Stimulated activated CD4-positive, alpha-beta T cell treated with anti-CD3 and anti-CD28 coated beads, TNF-alpha, amount 100 ng/mL, for 4 hours (primary cell): ENCODE data around the gene SESN1.

Experiments used
- DNase-seq, 3 experiments: peaks; one replicate each; pipeline ENCODE4 v3.0.0-alpha.2; 2020; ENCODE audit warnings: low read depth in 3 of 3

Gene SESN1

DNA sequence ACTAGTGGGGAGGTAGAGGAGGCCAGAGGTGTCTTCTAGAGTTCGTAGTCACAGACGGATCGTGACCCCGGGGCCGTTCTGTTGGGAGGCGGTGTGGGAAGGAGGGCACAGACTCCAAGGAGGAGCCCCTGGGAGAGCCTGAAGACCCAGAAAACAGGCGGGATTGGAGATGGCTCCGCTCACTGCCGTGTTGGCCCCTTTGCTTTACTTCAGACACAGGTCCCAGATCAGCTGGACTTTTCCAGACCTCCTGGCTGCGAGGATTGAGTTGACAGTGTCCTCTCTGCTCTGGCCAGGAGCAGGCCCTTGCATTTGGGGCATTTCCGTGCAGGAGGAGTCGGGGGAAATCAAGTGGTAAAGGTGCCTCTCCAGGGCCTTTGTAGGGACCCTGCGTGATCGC lies 133.6 kb downstream of the SESN1 start:
- DNase-seq: no peak

DNA sequence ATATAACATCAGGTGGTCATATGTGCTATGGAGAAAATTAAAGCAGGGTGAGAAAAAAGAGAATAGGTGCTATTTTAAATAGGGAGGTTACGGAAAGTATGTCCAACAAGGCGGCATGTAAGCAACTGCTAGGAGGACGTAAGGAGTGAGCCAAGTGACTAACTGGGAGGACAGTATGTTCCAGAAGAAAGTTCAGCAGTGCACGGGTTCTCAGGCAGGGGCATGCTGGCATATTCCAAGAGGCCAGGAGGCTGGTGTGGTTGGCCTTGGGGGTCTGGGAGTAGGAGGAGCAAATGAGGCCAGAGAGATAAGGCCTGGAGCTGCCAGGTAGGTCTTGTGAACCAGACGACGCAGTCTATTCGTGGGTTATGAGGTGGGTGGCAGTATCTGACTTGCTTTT lies 134.0 kb downstream of the SESN1 start:
- no peak for DNase-seq

DNA sequence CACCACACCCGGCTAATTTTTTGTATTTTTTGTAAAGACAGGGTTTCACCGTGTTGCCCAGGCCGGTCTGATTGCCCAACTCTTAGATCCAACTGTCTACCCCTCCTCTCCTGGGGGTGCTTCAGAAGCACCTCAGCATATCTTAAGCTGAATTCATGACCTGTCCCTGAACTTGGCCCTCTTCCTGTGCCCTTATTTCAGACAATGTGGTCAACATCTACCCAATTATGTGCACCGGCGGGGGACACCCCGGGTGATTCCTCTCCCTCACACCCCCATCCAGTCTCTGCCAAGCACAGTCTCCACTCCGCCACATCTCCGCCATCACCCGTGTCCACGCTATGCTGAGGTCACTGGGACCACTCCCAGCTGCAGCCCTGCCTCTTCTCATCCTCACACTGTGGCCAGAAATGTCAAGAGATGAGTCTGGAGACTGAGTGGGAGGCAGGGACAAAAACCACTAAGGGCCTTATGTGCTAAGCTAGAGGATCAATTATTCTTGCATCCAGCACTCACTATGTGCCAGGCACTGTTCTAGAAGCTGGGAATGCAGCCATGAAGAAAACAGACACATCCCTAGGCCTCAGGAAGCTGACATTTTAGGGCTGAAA lies 134.6 kb downstream of the SESN1 start:
- DNase-seq: no peak

DNA sequence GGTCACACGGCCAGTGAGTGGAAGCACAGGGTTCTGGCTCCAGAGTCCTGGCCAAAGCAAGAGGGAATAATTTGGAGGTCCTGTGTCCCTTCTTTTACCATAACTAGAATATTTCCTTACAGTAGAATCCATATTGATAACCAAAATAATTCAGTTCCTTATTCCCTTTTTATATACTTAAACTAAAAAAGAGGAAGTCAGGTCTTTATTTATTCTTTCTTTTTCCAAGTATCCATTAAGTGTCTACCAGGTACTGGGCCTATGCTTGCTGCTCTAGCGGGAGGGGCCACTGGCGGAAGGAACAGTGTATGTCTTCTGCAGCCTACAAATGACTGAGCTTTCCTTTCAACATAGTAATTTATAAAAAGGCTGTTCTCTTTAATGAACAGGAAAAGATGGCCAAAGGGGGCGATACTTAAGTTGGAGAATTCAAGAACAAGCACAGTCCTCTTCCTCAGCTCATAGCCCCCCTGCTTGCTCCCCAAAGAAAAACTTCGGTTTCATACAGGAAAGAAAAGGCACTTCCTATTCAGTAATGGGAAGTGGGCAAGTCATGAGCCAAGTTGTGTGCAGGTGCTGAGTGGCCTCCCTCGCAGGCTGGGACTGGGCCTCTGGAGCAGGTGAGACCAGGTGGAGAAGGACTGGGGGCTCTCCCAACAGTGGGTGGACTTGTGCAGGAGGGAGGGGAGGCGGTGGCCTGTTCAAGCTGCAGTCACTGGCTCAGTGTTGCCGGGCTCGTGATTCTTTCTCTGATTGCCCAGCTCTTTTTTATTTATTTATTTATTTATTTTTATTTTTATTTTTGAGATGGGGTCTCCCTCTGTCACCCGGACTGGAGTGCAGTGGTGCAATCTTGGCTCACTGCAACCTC lies 135.5 kb downstream of the SESN1 start:
- no peak for DNase-seq

DNA sequence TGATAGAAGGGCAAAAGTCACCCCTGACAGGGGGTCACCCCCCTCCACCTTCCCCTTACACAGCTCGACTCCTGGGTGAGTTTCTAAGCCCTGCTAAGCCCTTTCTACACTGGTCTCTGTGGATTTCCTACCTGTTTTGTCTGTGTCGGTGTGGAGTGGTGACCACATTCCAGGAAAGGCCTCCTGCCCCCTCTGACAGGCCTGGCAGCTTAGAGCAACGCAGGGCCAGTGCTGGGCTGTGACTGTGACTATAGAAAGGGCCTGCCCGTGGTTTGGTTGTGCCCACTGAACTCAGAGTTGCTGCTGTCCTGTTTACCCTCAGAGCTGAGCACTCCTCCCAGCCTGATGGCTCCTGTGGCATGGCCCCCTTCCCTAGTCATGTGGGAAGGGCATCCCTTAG lies 137.4 kb downstream of the SESN1 start:
- no peak for DNase-seq

DNA sequence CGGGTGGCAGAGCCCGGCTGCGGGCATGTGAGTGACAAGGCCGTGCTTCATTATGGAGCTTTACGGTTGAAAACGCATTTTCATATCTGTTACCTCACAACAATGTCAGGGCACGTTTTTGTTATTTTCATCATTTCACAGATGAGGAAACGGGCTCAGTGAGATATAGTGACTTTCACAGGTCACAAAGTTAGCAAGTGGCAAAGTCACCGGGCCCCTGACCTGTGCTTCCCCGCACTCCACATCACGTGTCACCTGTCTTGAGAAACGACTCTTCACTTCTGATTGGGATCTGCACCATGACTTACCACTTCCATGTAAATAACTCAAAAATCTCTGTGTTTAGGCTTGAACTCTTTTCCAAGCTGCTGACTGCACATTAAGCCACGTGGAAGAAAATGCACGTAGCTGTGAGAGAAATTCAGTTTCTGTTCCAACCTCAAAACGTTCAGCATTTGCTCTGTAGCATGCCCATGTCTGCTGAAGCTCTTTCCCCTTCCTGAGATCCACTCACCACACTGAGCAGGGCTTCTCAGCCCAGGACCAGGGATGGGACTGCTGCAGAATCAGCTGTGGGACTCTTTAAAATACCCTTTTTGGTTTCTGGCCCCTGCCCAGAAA lies 139.2 kb downstream of the SESN1 start:
- no peak for DNase-seq

DNA sequence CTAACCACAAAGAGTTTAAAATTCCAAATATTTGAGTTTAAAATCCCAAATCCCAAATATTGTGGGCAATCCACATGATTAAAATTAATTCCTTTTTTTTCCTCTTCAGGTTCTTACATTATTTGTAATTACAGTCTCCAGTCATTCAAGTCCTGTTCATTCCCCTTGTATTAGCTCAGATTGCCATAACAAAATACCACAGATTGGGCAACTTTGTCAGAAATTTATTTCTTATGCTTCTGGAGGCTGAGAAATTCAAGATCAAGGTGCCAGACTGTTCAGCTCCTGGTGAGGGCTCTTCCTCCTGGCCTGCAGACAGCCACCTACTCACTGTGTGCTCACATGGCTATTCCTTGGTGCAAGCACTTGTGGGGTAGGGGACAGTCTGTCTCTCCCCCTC lies 141.0 kb downstream of the SESN1 start:
- no peak for DNase-seq

DNA sequence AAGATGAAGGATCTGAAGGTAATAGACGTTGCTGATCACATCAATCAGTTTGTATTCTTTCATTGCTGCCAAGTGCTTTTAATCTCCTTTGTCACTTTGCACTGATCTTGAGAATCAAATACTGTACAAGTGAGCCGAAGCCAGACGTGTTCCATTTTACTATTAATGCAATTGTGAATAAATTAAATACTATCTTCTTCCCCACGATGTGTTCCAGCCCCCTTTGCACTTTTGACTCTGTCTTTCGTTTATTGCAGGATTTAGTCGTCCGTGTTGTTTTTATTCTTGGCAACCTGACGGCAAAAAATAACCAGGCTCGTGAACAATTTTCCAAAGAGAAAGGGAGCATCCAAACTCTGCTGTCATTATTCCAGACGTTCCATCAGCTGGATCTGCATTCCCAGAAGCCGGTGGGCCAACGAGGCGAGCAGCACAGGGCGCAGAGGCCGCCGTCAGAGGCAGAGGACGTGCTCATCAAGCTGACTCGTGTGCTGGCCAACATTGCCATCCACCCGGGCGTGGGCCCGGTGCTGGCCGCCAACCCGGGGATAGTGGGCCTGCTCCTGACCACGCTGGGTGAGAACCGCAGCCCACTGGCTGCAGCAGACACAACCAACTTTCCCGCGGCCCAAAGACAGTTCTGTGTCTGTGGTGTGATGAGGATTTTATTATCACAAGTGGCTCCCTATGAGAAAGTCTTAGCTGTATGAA lies 141.7 kb downstream of the SESN1 start:
- DNase-seq: no peak

DNA sequence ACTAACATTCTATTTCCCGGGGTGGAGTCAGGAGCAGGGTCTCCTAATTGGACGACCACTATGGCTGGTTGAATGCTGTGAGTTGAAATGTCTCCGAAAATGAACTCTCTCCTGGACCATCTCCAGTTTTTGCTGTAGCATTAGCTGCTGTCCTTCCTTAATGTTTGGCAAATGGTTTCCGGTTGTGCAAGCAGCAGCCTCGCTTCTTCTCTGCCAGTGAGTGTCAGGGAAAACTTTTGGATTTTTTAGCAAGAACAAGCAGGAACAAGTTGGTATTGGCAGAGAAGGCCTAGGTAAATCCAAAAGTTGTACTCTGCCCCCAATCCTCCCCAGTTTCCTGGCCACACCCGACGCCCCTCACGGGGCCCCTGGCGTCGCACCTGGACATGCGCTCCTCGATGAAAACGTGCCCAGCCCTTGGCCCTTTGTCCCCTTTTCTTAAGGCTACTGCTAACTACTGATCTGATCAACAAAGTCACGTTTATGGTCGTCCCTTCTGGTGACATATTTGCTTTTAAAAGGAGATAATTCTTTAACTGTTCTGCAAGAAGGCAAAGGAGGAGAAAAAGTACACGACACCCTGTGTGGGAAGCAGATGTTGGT lies 143.2 kb downstream of the SESN1 start:
- DNase-seq: no peak

DNA sequence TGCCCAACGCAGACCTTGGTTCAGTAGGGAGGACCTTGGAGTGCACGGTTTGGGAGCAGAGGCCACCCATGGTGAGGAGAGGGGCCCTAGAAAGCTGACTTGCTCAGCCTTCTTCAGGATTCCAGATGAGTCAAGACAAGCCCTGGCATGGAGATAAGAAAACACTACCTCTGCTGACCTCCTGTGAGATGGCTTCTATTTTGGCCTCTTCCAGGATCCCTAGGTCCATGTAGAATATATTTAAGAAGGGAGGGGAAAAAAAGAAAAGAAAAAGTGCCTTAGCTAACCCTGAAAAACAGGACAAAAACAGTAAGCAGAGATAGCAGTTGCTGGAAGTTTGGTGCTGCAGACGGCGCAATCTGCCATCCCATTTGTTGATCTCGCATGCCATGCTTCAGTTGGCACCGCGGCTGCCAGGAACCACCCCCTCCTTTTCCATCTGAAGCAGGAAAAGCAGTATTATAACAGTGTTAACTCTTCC lies 146.4 kb downstream of the SESN1 start:
- DNase-seq: no peak

DNA sequence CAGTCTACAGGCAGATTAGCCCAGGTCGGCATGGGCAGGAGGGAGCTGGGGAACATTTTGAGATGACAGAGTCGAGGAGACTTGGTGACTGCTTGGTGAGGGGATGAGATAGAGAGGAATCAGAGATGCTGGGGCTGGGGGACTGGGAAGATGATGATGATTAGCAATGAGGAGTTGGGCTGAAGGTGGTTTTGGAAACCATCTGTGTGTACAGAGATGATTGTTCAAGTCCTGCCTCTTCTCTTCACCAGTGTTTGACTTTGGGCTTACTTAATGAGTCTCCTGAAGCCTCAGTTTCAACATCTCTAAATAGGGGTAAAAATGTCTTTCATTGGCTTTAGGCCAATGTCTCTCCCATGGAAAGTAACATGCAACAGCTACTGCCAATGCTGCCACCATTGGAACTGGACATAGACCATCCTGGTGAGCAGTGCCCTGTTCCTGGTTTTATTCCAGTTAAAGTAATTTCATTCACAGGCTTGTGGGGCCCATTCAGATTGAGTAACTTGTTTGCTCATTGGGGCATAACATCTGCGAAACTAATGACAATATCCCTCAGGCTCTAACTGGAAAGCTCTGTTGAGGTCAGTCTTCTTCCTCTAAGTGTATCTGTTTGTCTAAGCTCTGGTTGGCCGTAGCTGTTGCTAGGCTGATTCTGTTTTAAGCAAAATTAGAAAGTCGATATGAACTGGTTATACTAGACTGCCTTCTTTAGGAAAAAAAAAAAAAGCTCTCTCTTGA lies 147.4 kb downstream of the SESN1 start:
- DNase-seq: no peak

DNA sequence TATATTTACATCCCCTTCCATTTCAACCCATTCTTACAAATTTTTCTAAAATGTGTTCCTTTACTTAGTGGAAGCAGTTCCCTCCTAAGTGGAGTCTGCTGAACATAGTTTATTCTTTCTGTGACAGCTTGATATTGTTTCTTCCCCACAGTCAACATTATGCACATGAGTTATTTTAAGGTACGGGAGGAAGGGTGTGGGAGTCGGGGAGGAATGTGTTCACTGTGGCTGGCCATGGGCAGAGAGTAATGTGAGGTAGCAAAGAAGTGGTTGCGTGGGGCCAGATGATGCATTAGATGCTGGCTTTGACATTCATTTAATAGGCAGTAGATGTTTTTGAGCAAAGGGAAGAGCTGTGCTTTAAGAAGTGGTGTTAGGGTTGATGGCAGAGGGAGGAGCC lies 148.0 kb downstream of the SESN1 start:
- DNase-seq: no peak

DNA sequence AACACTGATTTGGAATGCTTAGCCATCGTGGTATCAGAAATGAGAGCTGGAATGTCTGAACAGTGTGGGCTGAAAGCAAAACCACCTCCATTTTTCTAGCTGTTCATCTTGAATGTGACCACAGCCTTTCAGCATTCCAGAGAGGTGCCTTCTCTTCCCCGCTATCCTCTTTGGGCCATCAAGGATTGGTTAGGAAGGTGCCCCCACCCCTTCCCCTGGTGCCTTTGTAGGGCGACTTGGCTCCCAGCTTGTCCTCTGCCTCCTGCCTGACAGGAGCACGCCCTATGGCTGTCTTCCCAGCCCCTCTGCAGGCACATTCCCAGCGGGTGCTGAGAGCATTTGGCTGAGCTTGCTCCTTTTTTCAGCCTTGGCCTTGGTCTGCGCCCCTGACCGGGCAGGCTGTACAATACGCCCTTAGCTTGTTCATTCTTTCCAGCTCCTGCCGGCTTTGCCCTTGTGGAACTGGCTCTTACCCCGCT lies 148.9 kb downstream of the SESN1 start:
- DNase-seq: no peak

DNA sequence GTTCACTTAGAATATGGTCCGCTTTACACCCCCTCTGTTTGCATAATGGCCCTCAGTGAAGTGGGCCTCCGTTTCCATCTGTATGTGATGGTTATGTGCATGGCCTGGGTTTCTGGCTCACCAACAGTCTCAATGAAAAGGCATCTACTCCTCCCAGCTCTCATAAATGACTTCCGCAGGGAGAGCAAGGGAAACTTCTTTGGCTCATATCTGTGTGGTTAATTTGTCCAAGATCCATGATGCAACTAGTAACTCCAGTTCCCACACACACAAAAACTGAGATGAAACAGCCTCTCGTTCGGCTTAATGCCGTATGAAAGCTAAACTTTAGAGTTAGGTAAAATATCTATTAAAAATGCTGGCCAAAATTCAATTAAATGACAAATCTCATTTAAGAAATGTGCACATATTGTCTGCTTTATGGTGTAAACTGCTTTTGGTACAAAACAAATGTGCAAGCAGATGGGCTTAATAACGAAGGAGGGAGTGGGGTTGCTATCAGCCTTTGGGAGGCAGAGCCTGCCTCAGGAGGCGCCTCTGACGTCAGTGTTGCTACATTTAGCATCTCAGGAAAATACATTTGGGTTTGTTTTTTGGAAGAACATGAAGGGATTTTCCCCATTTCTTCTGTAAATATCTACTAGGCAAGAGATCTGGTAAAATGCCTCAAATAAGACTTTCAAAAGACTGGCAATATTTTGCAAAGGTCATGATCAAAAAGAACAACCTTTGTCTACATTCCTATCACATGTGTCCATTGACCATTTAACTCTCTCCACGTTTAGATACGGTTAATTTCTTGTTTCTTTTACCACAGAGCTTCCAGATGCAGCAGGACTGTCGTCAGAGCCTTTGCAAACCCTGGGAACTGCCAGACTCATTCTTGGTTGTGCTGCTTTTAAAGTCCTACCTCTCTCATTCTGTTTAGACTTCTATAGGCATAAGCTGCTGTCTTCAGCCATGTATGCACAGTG lies 149.7 kb downstream of the SESN1 start:
- no peak for DNase-seq

DNA sequence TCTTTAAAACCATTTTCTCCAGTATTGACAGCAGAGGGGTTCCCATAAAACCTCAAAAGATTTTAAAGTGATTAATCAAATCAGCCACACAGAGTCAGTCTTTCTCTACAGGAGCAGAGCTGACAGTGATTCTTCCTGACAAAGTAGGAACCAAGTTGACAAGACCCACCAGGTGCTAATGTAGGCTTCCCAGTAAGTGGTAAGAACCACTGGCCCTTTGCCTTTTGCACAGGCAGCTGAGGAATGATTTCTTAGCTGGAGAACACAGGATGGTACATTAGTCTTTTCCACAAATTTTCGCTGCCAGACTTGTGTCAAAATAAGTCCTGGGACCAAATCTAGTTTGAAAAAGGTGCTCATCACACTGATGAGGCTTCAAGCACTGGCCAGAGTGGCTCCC lies 150.6 kb downstream of the SESN1 start:
- DNase-seq: no peak

DNA sequence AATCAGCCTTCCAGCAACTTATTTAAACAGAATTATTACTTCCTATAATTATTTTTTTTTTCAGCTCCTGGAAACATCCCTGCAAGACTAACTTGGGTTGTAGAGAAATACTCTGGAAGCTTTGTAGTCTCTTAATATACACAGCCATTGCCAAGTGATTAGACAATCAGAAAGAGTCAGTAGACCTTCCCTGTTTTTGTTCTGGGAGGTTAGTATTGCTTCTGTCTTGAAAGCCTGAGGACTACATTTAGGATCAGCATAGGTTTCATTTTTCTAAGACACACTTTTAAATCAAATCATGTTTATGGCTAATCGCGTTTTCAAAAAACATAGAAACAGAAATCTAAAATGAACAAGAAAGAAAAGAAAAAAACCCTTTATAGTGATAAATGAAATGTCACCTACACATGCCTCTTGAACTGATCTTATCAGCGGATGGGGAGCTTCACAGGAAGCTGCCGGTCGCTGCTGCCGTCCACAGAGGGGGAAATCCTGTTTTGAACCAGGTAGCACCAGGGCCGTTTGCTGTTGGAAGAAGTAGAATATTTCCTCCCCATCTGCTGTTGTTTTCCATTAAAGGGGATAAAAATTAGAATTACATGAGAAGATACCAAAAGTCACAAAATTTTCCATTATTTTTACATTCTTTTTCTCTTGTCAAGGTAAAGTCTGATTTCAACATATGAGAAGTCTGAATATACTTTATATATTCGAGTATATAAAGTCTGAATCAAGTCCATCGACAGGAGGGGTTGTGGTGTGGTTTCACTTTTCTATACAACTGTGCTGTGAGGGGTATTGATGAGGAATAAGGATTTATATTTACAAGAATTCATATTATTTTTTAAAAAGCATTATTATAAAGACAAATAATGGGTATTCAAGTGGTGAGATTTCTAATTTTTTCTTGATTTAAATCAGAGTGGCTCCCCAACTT lies 151.8 kb downstream of the SESN1 start:
- peak; percentile 9 to 42 (median 26) for DNase-seq

DNA sequence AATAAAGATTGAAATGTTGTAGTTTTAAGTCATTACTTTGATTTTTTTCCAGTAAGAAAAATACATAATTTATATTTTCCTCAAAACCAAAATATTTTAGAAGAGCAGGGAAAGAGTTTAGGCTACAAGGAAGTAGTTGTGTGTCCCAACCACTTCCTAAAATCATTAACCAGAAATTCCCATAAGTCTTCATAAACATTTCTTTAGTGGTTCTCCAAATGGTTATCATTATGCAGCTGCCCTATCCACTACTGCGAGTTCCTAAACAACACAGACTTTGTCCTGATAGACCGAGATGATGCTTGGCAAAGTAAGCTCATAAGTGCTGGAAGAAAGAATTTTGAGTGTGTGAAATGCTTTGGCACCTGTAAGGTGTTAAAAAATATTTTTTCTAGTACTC lies 152.8 kb downstream of the SESN1 start:
- no peak for DNase-seq

DNA sequence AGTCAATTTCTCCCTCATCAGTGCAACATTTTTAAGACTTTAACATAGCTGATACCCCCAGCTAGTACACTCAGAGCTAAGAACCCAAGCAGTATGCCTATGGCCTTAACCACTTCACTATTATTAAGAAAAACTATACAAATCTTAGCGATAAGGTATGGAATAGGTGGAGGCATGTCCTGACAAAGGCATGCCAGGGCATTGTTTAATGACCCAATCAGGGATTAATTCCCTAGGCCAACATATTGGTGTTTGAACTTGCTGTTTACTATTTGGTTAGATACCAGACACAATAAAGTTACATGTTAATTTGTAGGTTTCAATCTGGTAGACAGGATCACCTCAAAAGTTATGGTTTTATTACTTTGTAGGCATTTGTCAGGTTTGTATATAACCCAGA lies 153.4 kb downstream of the SESN1 start:
- DNase-seq: no peak

DNA sequence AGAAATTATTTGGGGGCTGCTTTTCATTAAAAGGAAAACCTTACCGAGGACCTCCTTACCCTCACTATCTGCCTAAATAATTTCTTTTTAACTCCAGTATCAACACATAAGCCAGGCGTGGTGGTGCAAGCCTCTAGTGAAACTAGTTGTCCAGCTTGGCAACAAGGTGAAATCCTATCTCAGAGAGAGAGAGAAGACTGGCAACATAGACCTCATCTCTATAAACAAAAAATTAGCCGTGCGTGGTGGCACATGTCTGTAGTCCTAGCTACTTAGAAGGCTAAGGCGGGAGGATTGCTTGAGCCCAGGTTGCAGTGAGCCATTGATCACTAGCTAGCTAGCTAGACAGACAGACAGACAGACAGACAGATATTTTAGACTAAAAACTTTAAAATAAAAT lies 153.9 kb downstream of the SESN1 start:
- no peak for DNase-seq
